Adrenal gland (tissue), 12 donors: ENCODE measurements around the gene AKAP13. TPM values are rescaled to one million over a fixed set of nuclear protein-coding genes. Genes with fewer than 3 reads are reported as not detected.

Experiments used
- DNase-seq, 7 donors: peaks; one replicate each; pipeline ENCODE4 v3.0.0-alpha.2; 2019 to 2020
- H3K27ac ChIP-seq, 5 donors: fragments of 200-600 bp; sonication (generic) in 4 of 5; 1 replicate in 3 of 5; 2 replicates in 2 of 5; pipeline versions ENCODE4 v1.5.1 to v1.8.0; 2016 to 2020; ENCODE audit warnings: mild to moderate bottlenecking in 1 of 5
- H3K27me3 ChIP-seq: fragments of 200-600 bp; 2 replicates; pipeline ENCODE4 v1.8.0; 2021
- H3K36me3 ChIP-seq, 2 donors: fragments of 200-600 bp; replicated peaks in 1 of 2; 1 replicate in 1 of 2; 2 replicates in 1 of 2; pipeline versions ENCODE4 v1.5.1 to v1.8.0; 2018 to 2022
- H3K4me1 ChIP-seq, 2 donors: fragments of 200-600 bp; replicated peaks in 1 of 2; 1 replicate in 1 of 2; 2 replicates in 1 of 2; pipeline versions ENCODE4 v1.5.1 to v1.8.0; 2018 to 2021
- H3K4me3 ChIP-seq, 4 donors: fragments of 200-600 bp; sonication (generic) in 3 of 4; one replicate each; pipeline ENCODE4 v1.5.1; 2016 to 2018
- H3K9me3 ChIP-seq, 3 donors: fragments of 200-600 bp; sonication (generic) in 1 of 3; replicated peaks in 1 of 3; 1 replicate in 2 of 3; 2 replicates in 1 of 3; pipeline versions ENCODE4 v1.5.1 to v1.8.0; 2016 to 2021
- POLR2A ChIP-seq, 2 donors: fragments of 450-650 bp; IDR thresholded peaks; one replicate each; pipeline ENCODE4 v1.6.1; 2017; ENCODE audit warnings: antibody characterized with exemption in 2 of 2, mild to moderate bottlenecking in 2 of 2, moderate library complexity in 1 of 2
- WGBS, 4 donors: extraction: QIAGEN DNeasy Blood & Tissue Kit in 2 of 4; methylation state at CpG; one replicate each; pipeline versions ENCODE4 v1.1.5 to v1.1.7; 2013 to 2017; 5-methylcytosine and 5-hydroxymethylcytosine counted together
- intact Hi-C, 2 donors: fragments of 100-400 bp; cut with DNase I; formaldehyde crosslinking; loops; one replicate each; pipeline versions ENCODE4 v1.14.1 to v1.15.0; 2022 to 2023
- polyA plus RNA-seq, 3 donors: library from polyadenylated mRNA; stranded (reverse); fragments of 200-250 nt in 2 of 3; fragments of 350-450 nt in 1 of 3; fragmentation: Illumina TruSeq in 1 of 3; extraction: RNeasy Lipid Tissue Mini Kit (QIAGEN cat#74804) in 1 of 3; gene quantifications; one replicate each; pipeline ENCODE4 v1.2.3, GENCODE V29; 2013 to 2014
- total RNA-seq, 9 donors: library from RNA; depleted of rRNA in 4 of 9; stranded (reverse); fragments of >200 nt in 4 of 9; fragments of 120-200 nt in 1 of 9; fragmentation: NEBNext Ultra II Directional in 1 of 9; extraction: Animal tissue kit (Norgen Biotek cat#: 25700) in 1 of 9; gene quantifications; one replicate each; pipeline versions ENCODE4 v1.1.0 to v1.2.4, GENCODE V29; 2013 to 2023
- TF ChIP-seq, protein P1 (sequence below), 6 experiments: fragments of 450-650 bp in 4 of 6; fragments of 200-600 bp in 2 of 6; sonication (generic) in 1 of 6; IDR thresholded peaks; 1 replicate in 5 of 6; 2 replicates in 1 of 6; pipeline versions ENCODE4 v1.5.1 to v1.8.0; 2016 to 2021; ENCODE audit warnings: antibody characterized with exemption in 6 of 6, mild to moderate bottlenecking in 2 of 6, moderate library complexity in 1 of 6
- donor health status: healthy with polysubstance abuse.
- donor health status: Bipolar disorder and iron deficiency.
- donor health status: DM: yes; HTN: yes; CAD: no.
- donor health status: DM: no; HTN: no; CAD: no.
- donor health status: DM: no; HTN: no; CAD: no.
- donor health status: DM: yes; HTN: yes; CAD: no.

AKAP13 gene
- total and polyA plus RNA-seq, 12 donors: 42.7 to 144 (median 89.2) TPM

DNA sequence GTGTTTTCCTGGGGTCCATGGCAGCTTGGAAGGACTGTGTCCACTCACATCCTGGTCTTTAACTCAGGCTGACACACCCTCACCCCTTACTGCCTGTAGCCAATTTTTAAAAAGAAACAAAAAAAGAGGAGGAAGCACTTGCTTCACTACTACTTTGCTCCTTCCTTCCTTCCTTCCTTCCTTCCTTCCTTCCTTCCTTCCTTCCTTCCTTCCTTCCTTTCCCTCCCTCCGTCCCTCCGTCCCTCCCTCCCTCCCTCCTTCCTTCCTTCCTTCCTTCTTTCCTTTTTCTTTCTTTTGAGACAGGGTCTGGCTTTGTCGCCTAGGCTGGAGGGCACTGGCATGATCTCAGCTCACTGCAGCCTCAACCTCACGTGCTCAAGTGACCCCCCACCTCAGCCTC is 25.5 kb upstream of the AKAP13 start:
- TF ChIP-seq, protein P1, sequence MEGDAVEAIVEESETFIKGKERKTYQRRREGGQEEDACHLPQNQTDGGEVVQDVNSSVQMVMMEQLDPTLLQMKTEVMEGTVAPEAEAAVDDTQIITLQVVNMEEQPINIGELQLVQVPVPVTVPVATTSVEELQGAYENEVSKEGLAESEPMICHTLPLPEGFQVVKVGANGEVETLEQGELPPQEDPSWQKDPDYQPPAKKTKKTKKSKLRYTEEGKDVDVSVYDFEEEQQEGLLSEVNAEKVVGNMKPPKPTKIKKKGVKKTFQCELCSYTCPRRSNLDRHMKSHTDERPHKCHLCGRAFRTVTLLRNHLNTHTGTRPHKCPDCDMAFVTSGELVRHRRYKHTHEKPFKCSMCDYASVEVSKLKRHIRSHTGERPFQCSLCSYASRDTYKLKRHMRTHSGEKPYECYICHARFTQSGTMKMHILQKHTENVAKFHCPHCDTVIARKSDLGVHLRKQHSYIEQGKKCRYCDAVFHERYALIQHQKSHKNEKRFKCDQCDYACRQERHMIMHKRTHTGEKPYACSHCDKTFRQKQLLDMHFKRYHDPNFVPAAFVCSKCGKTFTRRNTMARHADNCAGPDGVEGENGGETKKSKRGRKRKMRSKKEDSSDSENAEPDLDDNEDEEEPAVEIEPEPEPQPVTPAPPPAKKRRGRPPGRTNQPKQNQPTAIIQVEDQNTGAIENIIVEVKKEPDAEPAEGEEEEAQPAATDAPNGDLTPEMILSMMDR (IDR thresholded peaks at IDR 0.05): no peak
- TF ChIP-seq POLR2A (IDR thresholded peaks at IDR 0.05): no peak
- H3K4me1 ChIP-seq: peaks cover 11% of the 10 kb centered on the region in 2 donors
- H3K9me3 ChIP-seq: no peaks in the 10 kb centered on the region
- H3K4me3 ChIP-seq: no peak overlapping the region
- 72 to 83% (median 80%) methylated on average over 4 of the region's 4 CpGs for WGBS, 4 donors
- intact Hi-C loops: no loop called here
- H3K27me3 ChIP-seq: no peaks in the 10 kb centered on the region
- no peak overlapping the region for H3K27ac ChIP-seq
- DNase-seq: no peak
- H3K36me3 ChIP-seq: no peaks in the 10 kb centered on the region

DNA sequence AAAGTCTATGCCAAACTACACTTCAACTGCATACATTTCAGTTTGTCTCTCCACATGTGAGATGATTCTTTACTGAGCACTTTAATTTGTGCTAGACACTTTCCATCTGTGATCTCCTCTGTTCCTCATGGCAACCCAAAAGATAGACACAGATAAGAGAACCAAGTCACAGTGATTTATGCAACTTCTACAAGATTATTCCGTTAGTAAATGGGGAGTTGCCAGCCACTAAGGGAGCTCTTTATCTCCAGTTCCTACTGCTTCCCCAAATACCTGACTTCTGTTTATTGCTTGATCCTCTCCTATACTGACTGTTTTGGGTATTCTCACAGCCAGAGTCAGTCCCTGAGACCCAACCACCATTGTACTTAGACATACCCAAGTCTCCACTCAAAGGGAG is 24.1 kb upstream of the AKAP13 start:
- no peak for DNase-seq
- H3K4me3 ChIP-seq: no peak overlapping the region
- no peaks in the 10 kb centered on the region for H3K36me3 ChIP-seq
- H3K9me3 ChIP-seq: no peaks in the 10 kb centered on the region
- intact Hi-C loops: no loop called here
- 7 to 23% (median 20%) methylated on average over 1 of the region's 1 CpG for WGBS, 4 donors
- H3K27ac ChIP-seq: no peak overlapping the region
- peaks cover 11% of the 10 kb centered on the region in 2 donors for H3K4me1 ChIP-seq
- no peak for TF ChIP-seq POLR2A (IDR thresholded peaks at IDR 0.05)
- TF ChIP-seq, protein P1 (IDR thresholded peaks at IDR 0.05): no peak
- H3K27me3 ChIP-seq: no peaks in the 10 kb centered on the region

DNA sequence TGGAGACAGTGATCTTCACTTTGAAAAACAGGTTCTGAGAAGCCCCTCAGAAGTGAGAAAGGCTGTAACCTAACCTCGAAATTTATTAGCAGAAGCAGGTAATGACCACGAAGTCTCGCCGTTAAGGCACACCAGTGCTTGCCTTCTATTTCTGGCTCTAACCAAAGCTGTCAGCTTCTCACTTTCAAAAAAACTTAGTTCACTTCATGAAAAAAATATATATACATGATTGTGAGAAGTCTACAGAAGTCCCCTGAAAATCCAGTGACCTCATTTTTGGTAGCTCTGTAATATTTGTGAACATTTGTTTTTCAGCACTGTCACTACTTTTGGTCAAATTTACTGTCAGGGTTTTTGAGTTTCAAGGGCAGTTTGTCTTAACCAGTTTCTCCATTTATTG is 19.1 kb upstream of the AKAP13 start:
- Histone ChIP-seq H3K27me3 (no peaks in the 10 kb centered on the region), H3K4me1 (peaks cover 11% of the 10 kb centered on the region in 2 donors), H3K4me3 (no peak overlapping the region), H3K9me3 (no peaks in the 10 kb centered on the region), H3K27ac (no peak overlapping the region), H3K36me3 (no peaks in the 10 kb centered on the region)
- no peak for DNase-seq
- TF ChIP-seq POLR2A (IDR thresholded peaks at IDR 0.05): no peak
- TF ChIP-seq, protein P1 (IDR thresholded peaks at IDR 0.05): no peak
- 55 to 87% (median 83%) methylated on average over 4 of the region's 4 CpGs for WGBS, 4 donors
- intact Hi-C loops: no loop called here

DNA sequence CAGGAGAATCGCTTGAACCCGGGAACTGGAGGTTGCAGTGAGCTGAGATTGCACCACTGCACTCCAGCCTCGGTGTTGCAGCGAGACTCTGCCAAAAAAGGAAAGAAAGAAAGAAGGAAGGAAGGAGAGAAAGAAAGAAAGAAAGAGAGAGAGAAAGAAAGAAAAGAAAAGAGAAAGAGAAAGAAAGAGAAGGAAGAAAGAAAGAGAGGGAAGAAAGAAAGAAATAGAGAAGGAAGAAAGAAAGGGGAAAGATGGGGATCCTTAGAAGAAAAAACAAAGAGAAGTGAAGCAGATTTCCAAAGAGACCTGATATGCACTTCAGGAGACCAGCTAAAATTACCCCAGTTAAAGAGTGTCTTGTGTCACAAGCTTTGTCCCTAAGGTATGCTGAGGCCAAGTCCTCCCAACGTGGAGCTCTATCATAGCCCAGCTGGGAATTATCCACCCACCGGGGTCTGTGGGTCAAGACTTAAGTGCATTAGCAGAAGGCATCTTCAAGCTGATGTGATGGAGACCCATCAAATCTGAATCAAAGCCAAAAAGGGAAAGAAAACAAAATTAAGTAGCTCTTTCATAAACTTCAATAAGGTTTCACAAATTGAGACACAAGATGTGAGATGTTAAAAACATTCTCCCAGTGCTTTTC is 17.8 kb upstream of the AKAP13 start:
- H3K4me3 ChIP-seq: no peak overlapping the region
- no peaks in the 10 kb centered on the region for H3K36me3 ChIP-seq
- H3K4me1 ChIP-seq: peaks cover 8 to 9% of the 10 kb centered on the region in 2 donors
- no peaks in the 10 kb centered on the region for H3K27me3 ChIP-seq
- TF ChIP-seq, protein P1 (IDR thresholded peaks at IDR 0.05): no peak
- no peak for TF ChIP-seq POLR2A (IDR thresholded peaks at IDR 0.05)
- intact Hi-C loops: no loop called here
- no peaks in the 10 kb centered on the region for H3K9me3 ChIP-seq
- whole genome bisulfite sequencing, 4 donors: 89 to 92% (median 90%) methylated on average over 6 of the region's 6 CpGs
- no peak for DNase-seq
- H3K27ac ChIP-seq: no peak overlapping the region
